HCT116 (cell line): Measurements from ENCODE around the gene SSB. TPM values are rescaled to one million over a fixed set of nuclear protein-coding genes. Genes with fewer than 3 reads are reported as not detected.

Experiments
- ATAC-seq: fragments of 200-7000 bp; cut with Tn5 transposase; 2 replicates; pipeline ENCODE4 v1.9.1; 2020; ENCODE audit warnings: mild to moderate bottlenecking, moderate library complexity
- BruUV-seq: library from RNA; stranded (reverse); fragments of 400-500 nt; replicated peaks from 2 replicates; lab custom pipeline; 2021; lab: Mats Ljungman, UMichigan
- CTCF ChIA-PET: fragments of 300-600 bp; sonication (Branson Sonifier 250); formaldehyde crosslinking; loops from one replicate; lab custom pipeline; 2021; ENCODE audit warnings: antibody characterized with exemption; lab: Charles Lee
- POLR2A ChIA-PET: fragments of 300-600, 350-600 bp; sonication (Branson Sonifier 250); formaldehyde crosslinking; loops from one replicate; lab custom pipeline; 2021; ENCODE audit warnings: antibody characterized with exemption; lab: Charles Lee
- RAD21 ChIA-PET, 2 experiments: fragments of 300-600 bp; sonication (Branson Sonifier 250); formaldehyde crosslinking; loops; one replicate each; lab custom pipeline; 2023; ENCODE audit warnings: low total read pairs in 2 of 2; ENCODE audit not compliant: uncharacterized antibody in 2 of 2, unreplicated experiment in 2 of 2, low non-redundant PET in 1 of 2; lab: Charles Lee
- DNase-seq: peaks from one replicate; pipeline ENCODE4 v3.0.0-alpha.2; 2010; ENCODE audit warnings: low read depth, low spot score
- H2AFZ ChIP-seq: fragments of 200-600 bp; shearing (Covaris generic), sonication (generic); 2 replicates; pipeline ENCODE4 v1.6.1; 2017; ENCODE audit warnings: low read depth, mixed run types, mixed read lengths, antibody characterized with exemption, low read length; ENCODE audit not compliant: poor library complexity, severe bottlenecking
- H3K27ac ChIP-seq: 2 replicates; pipeline ENCODE4 v1.5.1; 2012; ENCODE audit warnings: low read depth, low read length
- H3K27me3 ChIP-seq: fragments of 200-600 bp; sonication (generic); 2 replicates; pipeline ENCODE4 v1.6.1; 2016; ENCODE audit warnings: mixed run types, low read length, mixed read lengths; ENCODE audit not compliant: insufficient read depth
- H3K36me3 ChIP-seq, 2 experiments: fragments of 200-500 bp in 1 of 2; fragments of 200-600 bp in 1 of 2; sonication (Bioruptor generic) in 1 of 2; sonication (generic) in 1 of 2; 2 replicates each; pipeline versions ENCODE4 v1.5.1 to v1.6.1; 2014 to 2016; ENCODE audit warnings: low read length in 2 of 2, inconsistent platforms in 1 of 2, mixed read lengths in 1 of 2, mixed run types in 1 of 2; ENCODE audit not compliant: insufficient read depth in 2 of 2, control insufficient read depth in 1 of 2
- H3K4me1 ChIP-seq, 2 experiments: fragments of 200-600 bp in 1 of 2; sonication (generic) in 1 of 2; 2 replicates each; pipeline versions ENCODE4 v1.5.1 to v1.6.1; 2012 to 2017; ENCODE audit warnings: low read length in 2 of 2, inconsistent platforms in 1 of 2, mild to moderate bottlenecking in 1 of 2, mixed read lengths in 1 of 2, mixed run types in 1 of 2, moderate library complexity in 1 of 2; ENCODE audit not compliant: insufficient read depth in 2 of 2, control insufficient read depth in 1 of 2
- H3K4me2 ChIP-seq: fragments of 200-600 bp; sonication (generic); 2 replicates; pipeline ENCODE4 v1.6.1; 2017; ENCODE audit warnings: mixed run types, low read length, mixed read lengths
- H3K4me3 ChIP-seq, 2 experiments: fragments of 200-600 bp in 1 of 2; sonication (generic) in 1 of 2; replicated peaks in 1 of 2; 2 replicates each; pipeline ENCODE4 v1.5.1; 2011 to 2016; ENCODE audit warnings: low read length in 2 of 2, control low read depth in 1 of 2, low read depth in 1 of 2, mild to moderate bottlenecking in 1 of 2, mixed read lengths in 1 of 2, mixed run types in 1 of 2
- H3K79me2 ChIP-seq: fragments of 200-600 bp; sonication (generic); 2 replicates; pipeline ENCODE4 v1.6.1; 2017; ENCODE audit warnings: mild to moderate bottlenecking, mixed run types, low read length, moderate library complexity, mixed read lengths; ENCODE audit not compliant: insufficient read depth
- H3K9ac ChIP-seq: fragments of 200-600 bp; sonication (generic); 2 replicates; pipeline ENCODE4 v1.6.1; 2016; ENCODE audit warnings: low read length, mixed read lengths
- H3K9me2 ChIP-seq: fragments of 200-600 bp; sonication (generic), shearing (Covaris generic); 2 replicates; pipeline ENCODE4 v1.6.1; 2017; ENCODE audit warnings: mixed run types, mild to moderate bottlenecking, moderate library complexity; ENCODE audit not compliant: insufficient read depth
- H3K9me3 ChIP-seq, 2 experiments: fragments of 200-500 bp in 1 of 2; fragments of 200-600 bp in 1 of 2; sonication (Bioruptor generic) in 1 of 2; sonication (generic) in 1 of 2; 2 replicates each; pipeline ENCODE4 v1.6.1; 2014 to 2017; ENCODE audit warnings: low read length in 2 of 2, mixed read lengths in 2 of 2, inconsistent platforms in 1 of 2, low read depth in 1 of 2, mild to moderate bottlenecking in 1 of 2, mixed run types in 1 of 2, moderate library complexity in 1 of 2; ENCODE audit not compliant: control insufficient read depth in 1 of 2, insufficient read depth in 1 of 2
- H4K20me1 ChIP-seq: fragments of 200-600 bp; sonication (generic), shearing (Covaris generic); 2 replicates; pipeline ENCODE4 v1.6.1; 2017; ENCODE audit warnings: mixed run types, mild to moderate bottlenecking, moderate library complexity; ENCODE audit not compliant: insufficient read depth
- ATF3 ChIP-seq: IDR thresholded peaks from 2 replicates; pipeline ENCODE4 v1.6.1; 2012
- CEBPB ChIP-seq: IDR thresholded peaks from 2 replicates; pipeline ENCODE4 v1.6.1; 2012; ENCODE audit warnings: low read depth
- CTCF ChIP-seq, 3 experiments: fragments of 200-600 bp in 1 of 3; sonication (generic) in 1 of 3; IDR thresholded peaks in 2 of 3; conservative IDR thresholded peaks in 1 of 3; 2 replicates each; pipeline ENCODE4 v1.5.1; 2012 to 2017; ENCODE audit warnings: low read depth in 2 of 3, low read length in 2 of 3, antibody characterized with exemption in 1 of 3, borderline replicate concordance in 1 of 3, control low read depth in 1 of 3, mild to moderate bottlenecking in 1 of 3, mixed read lengths in 1 of 3, mixed run types in 1 of 3, moderate library complexity in 1 of 3; ENCODE audit not compliant: insufficient read depth in 1 of 3
- EGR1 ChIP-seq: IDR thresholded peaks from 2 replicates; pipeline ENCODE4 v1.6.1; 2012; ENCODE audit warnings: low read depth
- ELF1 ChIP-seq: IDR thresholded peaks from 2 replicates; pipeline ENCODE4 v1.6.1; 2012; ENCODE audit warnings: low read depth, borderline replicate concordance
- EZH2 ChIP-seq: fragments of 200-600 bp; sonication (generic); IDR thresholded peaks from 2 replicates; pipeline ENCODE4 v1.6.1; 2017; ENCODE audit warnings: antibody characterized with exemption, mixed run types
- EZH2phosphoT487 ChIP-seq: fragments of 200-600 bp; IDR thresholded peaks from 2 replicates; pipeline ENCODE4 v1.6.1; 2018; ENCODE audit warnings: antibody characterized with exemption, borderline replicate concordance
- FOSL1 ChIP-seq: IDR thresholded peaks from 2 replicates; pipeline ENCODE4 v1.6.1; 2012; ENCODE audit warnings: low read depth
- JUND ChIP-seq: IDR thresholded peaks from 2 replicates; pipeline ENCODE4 v1.6.1; 2012
- MAX ChIP-seq: IDR thresholded peaks from 2 replicates; pipeline ENCODE4 v1.6.1; 2012
- POLR2A ChIP-seq: IDR thresholded peaks from 2 replicates; pipeline ENCODE4 v1.7.0; 2011; ENCODE audit warnings: borderline replicate concordance; ENCODE audit not compliant: insufficient read depth, insufficient read length; ENCODE audit errors: extremely low read depth
- RAD21 ChIP-seq: IDR thresholded peaks from 2 replicates; pipeline ENCODE4 v1.6.1; 2012; ENCODE audit warnings: low read depth, mild to moderate bottlenecking
- REST ChIP-seq: IDR thresholded peaks from 2 replicates; pipeline ENCODE4 v1.6.1; 2012; ENCODE audit warnings: low read depth
- SP1 ChIP-seq: IDR thresholded peaks from 2 replicates; pipeline ENCODE4 v1.6.1; 2012; ENCODE audit warnings: low read depth
- SRF ChIP-seq: IDR thresholded peaks from 2 replicates; pipeline ENCODE4 v1.6.1; 2012; ENCODE audit warnings: low read depth
- TCF7L2 ChIP-seq: IDR thresholded peaks from 2 replicates; pipeline ENCODE4 v1.7.0; 2011; ENCODE audit warnings: borderline replicate concordance, inconsistent platforms; ENCODE audit not compliant: insufficient read depth, insufficient read length; ENCODE audit errors: extremely low read depth
- YY1 ChIP-seq: IDR thresholded peaks from 2 replicates; pipeline ENCODE4 v1.6.1; 2011; ENCODE audit warnings: low read length, low read depth, moderate library complexity, mild to moderate bottlenecking; ENCODE audit not compliant: insufficient replicate concordance; ENCODE audit errors: extremely low read depth
- ZBTB33 ChIP-seq: IDR thresholded peaks from 2 replicates; pipeline ENCODE4 v1.6.1; 2011; ENCODE audit warnings: mild to moderate bottlenecking, low read length, moderate library complexity; ENCODE audit not compliant: insufficient replicate concordance; ENCODE audit errors: extremely low read depth
- ZFX ChIP-seq: fragments of 450-650 bp; IDR thresholded peaks from 2 replicates; pipeline ENCODE4 v1.6.1; 2017
- ZNF274 ChIP-seq: fragments of 200-500 bp; sonication (Bioruptor generic); IDR thresholded peaks from 2 replicates; pipeline ENCODE4 v1.6.1; 2014; ENCODE audit warnings: mild to moderate bottlenecking, low read depth, low read length, inconsistent platforms
- intact Hi-C: fragments of 100-400 bp; cut with micrococcal nuclease; formaldehyde crosslinking; loops from 2 replicates; pipeline ENCODE4 v1.10.0; 2022
- total RNA-seq: library from RNA; stranded (reverse); gene quantifications from one replicate; pipeline ENCODE4 v1.2.1, GENCODE V29; 2021; ENCODE audit not compliant: unreplicated experiment

SSB gene
- total RNA-seq, 1 experiment from 2014 or later = 117 TPM

- H2AFZ ChIP-seq = no peak overlapping the region
- no peaks in the 10 kb centered on the region for H3K9me3 ChIP-seq
- H3K9ac ChIP-seq = no peak overlapping the region
- ChIA-PET CTCF (no interaction called here), POLR2A (no interaction called here), RAD21 (no interaction called here)
- H3K4me3 ChIP-seq = no peak overlapping the region
- no TSS peak for BruUV-seq
- intact Hi-C loops = no loop called here
- no peaks in the 10 kb centered on the region for H4K20me1 ChIP-seq
- no peaks in the 10 kb centered on the region for H3K9me2 ChIP-seq
- TF ChIP-seq REST = no peak
- no peak for TF ChIP-seq SRF
- TF ChIP-seq RAD21 = no peak
- no peak for TF ChIP-seq EZH2phosphoT487
- no peak for TF ChIP-seq POLR2A
- TF ChIP-seq TCF7L2 = no peak
- TF ChIP-seq ATF3 = no peak
- TF ChIP-seq JUND = no peak
- no peak for TF ChIP-seq MAX
- TF ChIP-seq ZFX = no peak
- TF ChIP-seq FOSL1 = no peak
- TF ChIP-seq YY1 = no peak
- TF ChIP-seq EGR1 = no peak
- TF ChIP-seq CEBPB = no peak
- no peak for TF ChIP-seq SP1
- no peak for TF ChIP-seq ZBTB33
- TF ChIP-seq ZNF274 = no peak
- no peak for TF ChIP-seq CTCF (IDR thresholded peaks at IDR 0.05 in 2 of 3, conservative IDR thresholded peaks at IDR 0.05 in 1 of 3; ENCODE audit: borderline replicate concordance in 1 of 3, insufficient read depth in 1 of 3, low read depth in 2 of 3, low read length in 2 of 3)
- no peak for TF ChIP-seq ELF1
- TF ChIP-seq EZH2 = no peak
- no peaks in the 10 kb centered on the region for H3K79me2 ChIP-seq
- no peaks in the 10 kb centered on the region for H3K36me3 ChIP-seq
- H3K4me2 ChIP-seq = no peak overlapping the region
- H3K27ac ChIP-seq = no peak overlapping the region
- no peak for DNase-seq
- no peak for ATAC-seq
- no peaks in the 10 kb centered on the region for H3K27me3 ChIP-seq
- H3K4me1 ChIP-seq = peaks cover 0 to 11% of the 10 kb centered on the region in 2 experiments; a peak in 3 of 4 replicates
Observed at GRCh38 chr2:169761970-169762292, 36.7 kb upstream of the SSB start.
